HG03442 (cell line): Measurements from ENCODE around the gene PRXL2A.
"Not testable (repeated sequence)": the region's sequence is repeated elsewhere in the genome, so short reads cannot be mapped to it uniquely, and the experiment has no call there.

Experiments
- ATAC-seq: cut with Tn5 transposase; IDR thresholded peaks from one replicate; pipeline ENCODE4 v1.9.1; 2021; ENCODE audit warnings: mild to moderate bottlenecking, moderate library complexity; ENCODE audit not compliant: unreplicated experiment

PRXL2A gene

GRCh38 chr10:80473692-80474596, 65.6 kb downstream of the PRXL2A start:
- ATAC-seq: no peak

- no peak for ATAC-seq
Measured at GRCh38 chr10:80474597-80474910, 66.2 kb downstream of the PRXL2A start.

- ATAC-seq: no peak
Measured at GRCh38 chr10:80474941-80475340, 66.6 kb downstream of the PRXL2A start.

- not testable (repeated sequence) for ATAC-seq
Measured at GRCh38 chr10:80475641-80476040, 67.3 kb downstream of the PRXL2A start.

GRCh38 chr10:80476685-80477084, 68.3 kb downstream of the PRXL2A start:
- no peak for ATAC-seq

- no peak for ATAC-seq
Measured at GRCh38 chr10:80477813-80478212, 69.5 kb downstream of the PRXL2A start.

- ATAC-seq: not testable (repeated sequence)
Measured at GRCh38 chr10:80480373-80480772, 72.0 kb downstream of the PRXL2A start.

- ATAC-seq: no peak
Measured at GRCh38 chr10:80480852-80481251, 72.5 kb downstream of the PRXL2A start.

GRCh38 chr10:80484243-80484642, 75.9 kb downstream of the PRXL2A start:
- no peak for ATAC-seq

GRCh38 chr10:80484676-80485075, 76.3 kb downstream of the PRXL2A start:
- no peak for ATAC-seq

GRCh38 chr10:80485076-80485945, 77.0 kb downstream of the PRXL2A start:
- ATAC-seq: no peak

- no peak for ATAC-seq
Measured at GRCh38 chr10:80485946-80486764, 77.8 kb downstream of the PRXL2A start.
